Cardiac muscle cell (in vitro differentiated cells and primary cell): ENCODE results near the gene CREB1. TPM values are rescaled to one million over a fixed set of nuclear protein-coding genes. Genes with fewer than 3 reads are reported as not detected.

Experiments used
- DNase-seq, 2 donors: peaks; one replicate each; pipeline versions ENCODE4 v3.0.0 to v3.0.0-alpha.2; 2010 to 2017; ENCODE audit warnings: low read depth in 1 of 2, low spot score in 1 of 2
- H3K27ac ChIP-seq: fragments of 200-600 bp; sonication (generic); 2 replicates; pipeline ENCODE4 v1.5.1; 2016
- H3K27me3 ChIP-seq: fragments of 200-600 bp; sonication (generic); 2 replicates; pipeline ENCODE4 v1.6.0; 2016; ENCODE audit warnings: control low read depth
- H3K36me3 ChIP-seq: fragments of 200-600 bp; sonication (generic); 2 replicates; pipeline ENCODE4 v1.5.1; 2016; ENCODE audit warnings: control low read depth
- H3K4me1 ChIP-seq: fragments of 200-600 bp; sonication (generic); 2 replicates; pipeline ENCODE4 v1.8.1; 2017; ENCODE audit warnings: low read depth, mild to moderate bottlenecking, mixed run types
- H3K4me3 ChIP-seq: fragments of 200-600 bp; sonication (generic); 2 replicates; pipeline ENCODE4 v1.5.1; 2016; ENCODE audit warnings: mild to moderate bottlenecking
- H3K9me3 ChIP-seq: fragments of 200-600 bp; sonication (generic); 2 replicates; pipeline ENCODE4 v1.5.1; 2017; ENCODE audit warnings: low read depth, mild to moderate bottlenecking, control low read depth
- CTCF ChIP-seq: IDR thresholded peaks from 2 replicates; pipeline ENCODE4 v1.5.1; 2012; ENCODE audit warnings: low read depth, mild to moderate bottlenecking, low read length
- polyA plus RNA-seq: library from polyadenylated mRNA; unstranded; fragments of >200 nt; fragmentation: Nextera tagmentation; extraction: Ambion mirVana; gene quantifications from 2 replicates; pipeline ENCODE4 v1.2.1, GENCODE V29; 2016
- total RNA-seq: library from RNA; depleted of rRNA; stranded (reverse); fragments of >200 nt; gene quantifications from 2 replicates; pipeline ENCODE4 v1.2.3, GENCODE V29; 2016

The CREB1 gene
- total and polyA plus RNA-seq, 2 experiments from 2014 or later, result 31.9 to 48.9 TPM

DNA sequence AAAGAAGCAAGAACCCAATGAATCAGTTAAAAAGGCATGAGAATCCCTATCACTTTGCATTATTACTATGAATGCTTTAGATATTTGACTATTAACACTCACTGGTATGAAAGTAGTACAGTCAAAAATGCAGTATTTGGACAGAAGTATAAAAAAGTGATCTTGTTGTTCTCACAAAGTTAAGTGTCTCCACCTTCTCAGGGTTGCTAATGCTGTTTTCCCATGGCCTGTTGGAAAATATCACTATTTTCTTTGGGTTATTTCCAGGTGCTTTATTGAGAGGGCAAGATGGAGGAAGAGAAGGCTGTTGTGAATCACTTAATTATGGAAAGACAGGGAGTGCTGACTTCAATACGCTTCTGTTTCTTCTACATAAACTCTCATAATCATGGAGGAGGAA lies 13.6 kb upstream of the CREB1 start:
- no peak for DNase-seq
- no peak overlapping the region for H3K4me3 ChIP-seq
- peaks cover 10% of the 10 kb centered on the region for H3K4me1 ChIP-seq
- H3K27me3 ChIP-seq, result no peaks in the 10 kb centered on the region
- no peak for TF ChIP-seq CTCF
- no peaks in the 10 kb centered on the region for H3K36me3 ChIP-seq
- H3K27ac ChIP-seq, result no peak overlapping the region
- H3K9me3 ChIP-seq, result no peaks in the 10 kb centered on the region

DNA sequence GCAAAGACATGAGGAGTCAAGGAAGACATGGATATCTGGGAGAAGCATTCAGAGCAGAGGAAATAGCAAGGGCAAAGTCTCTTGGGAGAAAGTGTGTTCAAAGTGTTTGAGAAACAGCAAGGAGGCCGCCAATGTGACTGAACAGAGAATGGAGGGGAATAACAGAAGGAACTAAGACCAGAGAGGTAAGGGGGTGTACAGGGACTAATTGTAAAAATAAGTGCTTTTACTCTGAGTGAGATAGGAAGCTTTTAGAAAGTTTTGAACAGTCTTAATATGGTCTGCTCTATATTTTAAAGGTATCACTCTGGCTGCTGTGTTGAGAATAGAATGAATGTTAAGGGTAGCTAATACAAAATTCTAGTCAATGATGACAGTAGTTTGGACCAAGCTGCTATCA lies 6.8 kb upstream of the CREB1 start:
- no peaks in the 10 kb centered on the region for H3K36me3 ChIP-seq
- no peaks in the 10 kb centered on the region for H3K9me3 ChIP-seq
- H3K4me3 ChIP-seq, result no peak overlapping the region
- no peak for DNase-seq
- no peak overlapping the region for H3K27ac ChIP-seq
- no peaks in the 10 kb centered on the region for H3K4me1 ChIP-seq
- TF ChIP-seq CTCF, result no peak
- no peaks in the 10 kb centered on the region for H3K27me3 ChIP-seq

DNA sequence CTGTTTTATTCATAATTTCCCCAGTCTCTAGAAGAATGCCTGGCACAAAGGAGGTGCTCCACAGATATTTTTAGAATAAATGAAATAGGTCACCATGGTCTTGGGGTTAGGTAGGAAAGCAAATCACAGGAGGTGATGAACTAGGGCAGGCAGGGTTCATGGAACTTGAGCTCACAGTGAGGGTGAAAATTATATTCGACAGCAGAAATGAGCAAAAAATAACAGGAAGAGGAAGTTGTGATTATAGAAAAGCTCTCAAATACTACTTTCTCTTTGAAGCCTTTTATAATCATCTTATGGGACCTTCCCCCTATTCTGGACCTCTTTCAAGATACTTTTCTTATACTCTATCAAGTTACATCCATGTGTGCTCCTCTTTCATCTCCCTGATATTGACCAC lies 4.5 kb upstream of the CREB1 start:
- TF ChIP-seq CTCF, result no peak
- Histone ChIP-seq H3K36me3 (no peaks in the 10 kb centered on the region), H3K4me3 (no peak overlapping the region), H3K27ac (no peak overlapping the region), H3K27me3 (no peaks in the 10 kb centered on the region), H3K9me3 (no peaks in the 10 kb centered on the region), H3K4me1 (no peaks in the 10 kb centered on the region)
- no peak for DNase-seq

DNA sequence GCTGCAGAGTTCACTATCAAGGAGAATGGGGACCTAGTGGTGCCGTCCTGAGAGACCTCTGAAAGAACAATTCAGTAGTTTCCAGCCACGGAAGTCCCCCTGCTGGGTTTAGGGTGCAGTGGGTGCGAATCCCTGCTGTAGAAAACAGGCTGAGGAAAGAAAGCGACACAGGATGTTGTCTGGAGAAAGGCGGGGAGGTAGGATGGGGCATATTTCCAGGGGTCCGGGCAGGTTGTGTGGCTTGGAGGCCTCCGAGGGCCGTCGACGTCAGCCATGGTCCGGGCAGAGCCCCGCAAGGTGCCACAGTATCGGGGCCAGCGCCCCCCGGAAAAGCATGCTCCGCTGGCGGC lies 807 bp upstream of the CREB1 start:
- Histone ChIP-seq H3K27ac (peak overlapping the region; percentile 100), H3K9me3 (no peaks in the 10 kb centered on the region), H3K36me3 (no peaks in the 10 kb centered on the region), H3K27me3 (no peaks in the 10 kb centered on the region), H3K4me1 (peaks cover 12% of the 10 kb centered on the region), H3K4me3 (peak overlapping the region; percentile 63)
- DNase-seq, result peak in 1 of 2 donors; percentile 50
- peak; percentile 22 for TF ChIP-seq CTCF

DNA sequence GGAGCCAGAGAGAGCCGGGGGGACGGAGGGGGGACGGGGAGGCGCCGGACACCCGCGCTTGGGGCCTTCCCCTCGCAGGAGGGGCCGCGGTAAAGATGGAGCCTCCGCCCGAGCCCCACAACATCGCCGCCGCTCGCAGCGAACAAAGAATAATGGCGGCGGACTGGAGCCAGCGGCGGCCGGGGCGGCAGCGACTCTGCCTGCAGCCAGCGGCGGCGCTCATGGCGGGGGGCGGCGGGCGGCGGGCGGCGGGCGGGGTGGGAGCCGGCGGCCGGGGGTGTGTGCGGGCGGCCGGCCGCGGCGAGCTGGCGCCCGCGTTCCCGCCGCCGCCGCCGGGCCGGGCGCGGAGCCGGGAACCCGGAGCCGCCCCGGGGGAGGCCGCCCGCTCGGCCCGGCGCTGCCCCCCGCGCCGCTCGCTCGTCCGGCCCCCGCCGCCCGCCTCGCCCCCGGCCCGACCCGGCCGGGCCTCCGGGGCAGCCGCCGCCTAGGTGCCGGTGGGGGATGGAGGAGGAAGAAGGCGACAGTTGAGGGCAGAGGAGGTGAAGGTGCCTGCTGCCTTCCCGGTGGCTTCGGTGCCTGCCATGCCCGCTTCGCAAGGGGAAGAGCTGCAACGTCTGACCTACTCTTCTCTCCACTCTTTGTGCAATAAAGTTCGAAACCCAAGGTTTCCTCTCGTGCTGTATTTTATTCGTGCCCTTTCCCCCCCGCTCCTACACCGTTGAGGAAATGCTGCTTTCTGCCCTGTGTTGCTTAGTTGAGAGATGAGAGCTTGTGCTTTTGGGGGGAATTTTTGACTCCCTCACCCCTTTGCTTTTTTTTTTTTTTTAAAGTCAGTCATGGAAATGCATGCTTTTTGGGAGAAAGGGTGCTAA lies 634 bp downstream of the CREB1 start:
- DNase-seq, result peak; percentile 46 to 57
- Histone ChIP-seq H3K27me3 (no peaks in the 10 kb centered on the region), H3K4me3 (peak overlapping the region; percentile 96), H3K4me1 (peaks cover 14% of the 10 kb centered on the region), H3K9me3 (no peaks in the 10 kb centered on the region), H3K27ac (peak overlapping the region; percentile 100), H3K36me3 (no peaks in the 10 kb centered on the region)
- no peak for TF ChIP-seq CTCF
